Keratinocyte (primary cell): Measurements from ENCODE around the gene DCDC1. TPM values are rescaled to one million over a fixed set of nuclear protein-coding genes. Genes with fewer than 3 reads are reported as not detected.

Source experiments
- DNase-seq: peaks from one replicate; pipeline ENCODE4 v3.0.0-alpha.2; 2011; ENCODE audit warnings: low read depth, missing footprints, low spot score
- FAIRE-seq: peaks from 2 replicates; lab custom pipeline; 2011; peaks lifted over from hg19 to GRCh38; lab: Jason Lieb, UNC
- H2AFZ ChIP-seq: 2 replicates; pipeline ENCODE4 v1.6.0; 2012; ENCODE audit warnings: low read length, control low read depth, inconsistent platforms; ENCODE audit not compliant: control insufficient read depth
- H3K27ac ChIP-seq: 2 replicates; pipeline ENCODE4 v1.5.1; 2011; ENCODE audit warnings: low read length; ENCODE audit not compliant: control insufficient read depth, insufficient read depth
- H3K27me3 ChIP-seq: 3 replicates; pipeline ENCODE4 v1.6.0; 2011; ENCODE audit warnings: low read length; ENCODE audit not compliant: control insufficient read depth, insufficient read depth; ENCODE audit errors: extremely low read depth
- H3K36me3 ChIP-seq, 2 experiments: 2 replicates in 1 of 2; 3 replicates in 1 of 2; pipeline ENCODE4 v1.5.1; 2011; ENCODE audit warnings: low read length in 2 of 2, mild to moderate bottlenecking in 1 of 2; ENCODE audit not compliant: control insufficient read depth in 2 of 2, insufficient read depth in 2 of 2; ENCODE audit errors: extremely low read depth in 1 of 2
- H3K4me1 ChIP-seq: 3 replicates; pipeline ENCODE4 v1.5.1; 2011; ENCODE audit warnings: low read length; ENCODE audit not compliant: control insufficient read depth, insufficient read depth; ENCODE audit errors: extremely low read depth
- H3K4me2 ChIP-seq: 3 replicates; pipeline ENCODE4 v1.6.0; 2011; ENCODE audit warnings: low read depth, low read length; ENCODE audit not compliant: control insufficient read depth, insufficient read depth; ENCODE audit errors: extremely low read depth
- H3K4me3 ChIP-seq, 3 experiments: fragments of 200-600 bp in 1 of 3; sonication (generic) in 1 of 3; 2 replicates in 2 of 3; 3 replicates in 1 of 3; pipeline ENCODE4 v1.5.1; 2011 to 2016; ENCODE audit warnings: low read length in 3 of 3, mild to moderate bottlenecking in 3 of 3, control low read depth in 2 of 3, inconsistent platforms in 1 of 3, low read depth in 1 of 3, mixed read lengths in 1 of 3, mixed run types in 1 of 3, moderate library complexity in 1 of 3; ENCODE audit not compliant: control insufficient read depth in 2 of 3, insufficient read depth in 2 of 3; ENCODE audit errors: extremely low read depth in 1 of 3
- H3K79me2 ChIP-seq: 2 replicates; pipeline ENCODE4 v1.6.0; 2012; ENCODE audit warnings: low read length; ENCODE audit not compliant: control insufficient read depth, insufficient read depth
- H3K9ac ChIP-seq: 3 replicates; pipeline ENCODE4 v1.6.0; 2011; ENCODE audit warnings: low read length; ENCODE audit not compliant: control insufficient read depth, insufficient read depth; ENCODE audit errors: extremely low read depth
- H3K9me1 ChIP-seq: 3 replicates; pipeline ENCODE4 v1.6.0; 2011; ENCODE audit warnings: low read length; ENCODE audit not compliant: control insufficient read depth, insufficient read depth; ENCODE audit errors: extremely low read depth
- H3K9me3 ChIP-seq: 2 replicates; pipeline ENCODE4 v1.5.1; 2012; ENCODE audit warnings: low read depth, low read length; ENCODE audit not compliant: control insufficient read depth
- H4K20me1 ChIP-seq: 3 replicates; pipeline ENCODE4 v1.6.0; 2011; ENCODE audit warnings: low read length; ENCODE audit not compliant: control insufficient read depth, insufficient read depth; ENCODE audit errors: extremely low read depth
- EZH2 ChIP-seq: IDR thresholded peaks from one replicate; pipeline ENCODE4 v1.6.1; 2012; ENCODE audit warnings: inconsistent platforms, mild to moderate bottlenecking, low read length, moderate library complexity
- dilution Hi-C: fragments of 300-500 bp; cut with MboI; formaldehyde crosslinking; loops from one replicate; pipeline ENCODE4 v1.7.0; 2020; ENCODE audit warnings: low sequenced_read_pairs; ENCODE audit not compliant: extremely low pct_ligation_motif_present
- polyA plus RNA-seq, 5 experiments: library from polyadenylated mRNA; depleted of rRNA in 3 of 5; stranded (reverse) in 3 of 5; stranded (forward) in 1 of 5; unstranded in 1 of 5; fragments of >200 nt; gene quantifications; 1 replicate in 1 of 5; 2 replicates in 3 of 5; 3 replicates in 1 of 5; pipeline versions ENCODE4 v1.2.1 to v1.2.3, GENCODE V29; 2011 to 2012; ENCODE audit warnings: missing spikeins in 2 of 5, low read depth in 1 of 5, low replicate concordance in 1 of 5
- TF ChIP-seq, protein P1 (sequence below), 3 experiments: IDR thresholded peaks in 1 of 3; conservative IDR thresholded peaks in 1 of 3; optimal IDR thresholded peaks in 1 of 3; 2 replicates in 2 of 3; 3 replicates in 1 of 3; pipeline versions ENCODE3 to v1.5.1; 2011; ENCODE audit warnings: low read length in 3 of 3, mild to moderate bottlenecking in 3 of 3, moderate library complexity in 2 of 3, control low read depth in 1 of 3, inconsistent platforms in 1 of 3; ENCODE audit not compliant: insufficient read depth in 2 of 3; ENCODE audit errors: extremely low read depth in 1 of 3

The DCDC1 gene
- polyA plus RNA-seq, 1 donor (not counting 4 experiments of a cell fraction or from before 2014, with no cell fraction given) = 0.08 TPM

DNA sequence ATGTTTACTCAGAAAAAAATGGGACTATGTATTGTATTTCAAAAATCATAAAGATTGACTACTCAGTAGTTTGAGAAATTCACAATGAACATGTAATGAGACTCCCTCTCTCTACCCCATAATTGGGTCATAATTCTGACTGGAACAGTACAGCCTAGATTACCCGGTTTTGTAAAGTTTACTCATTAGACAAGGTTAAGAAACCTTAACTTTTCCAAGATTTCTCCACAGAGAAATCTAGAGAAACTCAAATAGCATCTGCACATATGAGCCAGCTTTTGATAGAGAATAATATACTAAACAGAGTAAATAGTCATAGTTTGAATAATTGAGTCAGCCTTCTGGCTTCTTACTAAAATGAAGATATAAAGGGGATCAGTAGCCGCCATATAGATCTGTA is 452.3 kb downstream of the DCDC1 start:
- DNase-seq (no peak), FAIRE-seq (no peak)
- Histone ChIP-seq H3K4me1 (no peaks in the 10 kb centered on the region), H3K9ac (no peak overlapping the region), H3K9me1 (no peaks in the 10 kb centered on the region), H3K79me2 (no peaks in the 10 kb centered on the region), H4K20me1 (no peaks in the 10 kb centered on the region), H2AFZ (no peak overlapping the region), H3K4me2 (no peak overlapping the region), H3K36me3 (no peaks in the 10 kb centered on the region), H3K9me3 (no peaks in the 10 kb centered on the region), H3K27me3 (peaks cover 4% of the 10 kb centered on the region), H3K4me3 (no peak overlapping the region), H3K27ac (no peak overlapping the region)
- dilution Hi-C loops = no loop called here
- TF ChIP-seq, protein P1, sequence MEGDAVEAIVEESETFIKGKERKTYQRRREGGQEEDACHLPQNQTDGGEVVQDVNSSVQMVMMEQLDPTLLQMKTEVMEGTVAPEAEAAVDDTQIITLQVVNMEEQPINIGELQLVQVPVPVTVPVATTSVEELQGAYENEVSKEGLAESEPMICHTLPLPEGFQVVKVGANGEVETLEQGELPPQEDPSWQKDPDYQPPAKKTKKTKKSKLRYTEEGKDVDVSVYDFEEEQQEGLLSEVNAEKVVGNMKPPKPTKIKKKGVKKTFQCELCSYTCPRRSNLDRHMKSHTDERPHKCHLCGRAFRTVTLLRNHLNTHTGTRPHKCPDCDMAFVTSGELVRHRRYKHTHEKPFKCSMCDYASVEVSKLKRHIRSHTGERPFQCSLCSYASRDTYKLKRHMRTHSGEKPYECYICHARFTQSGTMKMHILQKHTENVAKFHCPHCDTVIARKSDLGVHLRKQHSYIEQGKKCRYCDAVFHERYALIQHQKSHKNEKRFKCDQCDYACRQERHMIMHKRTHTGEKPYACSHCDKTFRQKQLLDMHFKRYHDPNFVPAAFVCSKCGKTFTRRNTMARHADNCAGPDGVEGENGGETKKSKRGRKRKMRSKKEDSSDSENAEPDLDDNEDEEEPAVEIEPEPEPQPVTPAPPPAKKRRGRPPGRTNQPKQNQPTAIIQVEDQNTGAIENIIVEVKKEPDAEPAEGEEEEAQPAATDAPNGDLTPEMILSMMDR (optimal IDR thresholded peaks at IDR 0.05 in 1 of 3, IDR thresholded peaks at IDR 0.05 in 1 of 3, conservative IDR thresholded peaks at IDR 0.05 in 1 of 3; ENCODE audit: extremely low read depth in 1 of 3, insufficient read depth in 2 of 3, low read length in 3 of 3) = no peak
- TF ChIP-seq EZH2 = no peak

DNA sequence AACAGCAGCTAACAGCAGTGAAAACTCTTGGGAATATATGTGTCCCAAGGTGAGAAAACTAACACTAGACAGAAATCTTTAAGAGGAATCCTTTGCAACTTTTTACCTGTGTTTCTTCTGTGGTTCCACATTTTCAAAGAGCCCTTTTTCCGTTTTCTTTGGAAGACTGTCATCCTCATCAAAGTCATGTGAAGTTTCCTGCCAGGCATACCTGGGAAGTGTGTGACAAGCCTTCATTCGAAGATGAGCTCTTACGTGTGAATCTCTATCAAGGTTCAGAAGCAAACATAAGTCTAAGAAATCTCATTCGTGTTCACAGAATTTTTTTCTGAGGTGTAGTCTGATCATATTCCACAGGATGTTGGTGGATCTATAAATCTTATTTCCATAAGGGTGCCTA is 452.8 kb downstream of the DCDC1 start:
- FAIRE-seq = no peak
- peaks cover 2% of the 10 kb centered on the region for H3K27me3 ChIP-seq
- dilution Hi-C loops = no loop called here

More for the DNA sequence above, 452.8 kb downstream of the DCDC1 start:
- no peaks in the 10 kb centered on the region for H3K9me1 ChIP-seq
- H2AFZ ChIP-seq = no peak overlapping the region
- H3K4me3 ChIP-seq = no peak overlapping the region
- DNase-seq = no peak
- H3K4me1 ChIP-seq = no peaks in the 10 kb centered on the region
- H3K79me2 ChIP-seq = no peaks in the 10 kb centered on the region
- H4K20me1 ChIP-seq = no peaks in the 10 kb centered on the region
- H3K4me2 ChIP-seq = no peak overlapping the region
- no peak overlapping the region for H3K9ac ChIP-seq
- TF ChIP-seq, protein P1 (optimal IDR thresholded peaks at IDR 0.05 in 1 of 3, IDR thresholded peaks at IDR 0.05 in 1 of 3, conservative IDR thresholded peaks at IDR 0.05 in 1 of 3; ENCODE audit: extremely low read depth in 1 of 3, insufficient read depth in 2 of 3, low read length in 3 of 3) = no peak
- TF ChIP-seq EZH2 = no peak
- no peaks in the 10 kb centered on the region for H3K36me3 ChIP-seq
- H3K27ac ChIP-seq = no peak overlapping the region
- no peaks in the 10 kb centered on the region for H3K9me3 ChIP-seq
